Fibroblast of the conjunctiva (primary cell): ENCODE data around the gene TMEM178B.
"Not testable (repeated sequence)": the region's sequence is repeated elsewhere in the genome, so short reads cannot be mapped to it uniquely, and the experiment has no call there.

Experiments used
- DNase-seq: peaks from one replicate; pipeline ENCODE4 v3.0.0-alpha.2; 2010; ENCODE audit warnings: low read depth

TMEM178B gene

DNA sequence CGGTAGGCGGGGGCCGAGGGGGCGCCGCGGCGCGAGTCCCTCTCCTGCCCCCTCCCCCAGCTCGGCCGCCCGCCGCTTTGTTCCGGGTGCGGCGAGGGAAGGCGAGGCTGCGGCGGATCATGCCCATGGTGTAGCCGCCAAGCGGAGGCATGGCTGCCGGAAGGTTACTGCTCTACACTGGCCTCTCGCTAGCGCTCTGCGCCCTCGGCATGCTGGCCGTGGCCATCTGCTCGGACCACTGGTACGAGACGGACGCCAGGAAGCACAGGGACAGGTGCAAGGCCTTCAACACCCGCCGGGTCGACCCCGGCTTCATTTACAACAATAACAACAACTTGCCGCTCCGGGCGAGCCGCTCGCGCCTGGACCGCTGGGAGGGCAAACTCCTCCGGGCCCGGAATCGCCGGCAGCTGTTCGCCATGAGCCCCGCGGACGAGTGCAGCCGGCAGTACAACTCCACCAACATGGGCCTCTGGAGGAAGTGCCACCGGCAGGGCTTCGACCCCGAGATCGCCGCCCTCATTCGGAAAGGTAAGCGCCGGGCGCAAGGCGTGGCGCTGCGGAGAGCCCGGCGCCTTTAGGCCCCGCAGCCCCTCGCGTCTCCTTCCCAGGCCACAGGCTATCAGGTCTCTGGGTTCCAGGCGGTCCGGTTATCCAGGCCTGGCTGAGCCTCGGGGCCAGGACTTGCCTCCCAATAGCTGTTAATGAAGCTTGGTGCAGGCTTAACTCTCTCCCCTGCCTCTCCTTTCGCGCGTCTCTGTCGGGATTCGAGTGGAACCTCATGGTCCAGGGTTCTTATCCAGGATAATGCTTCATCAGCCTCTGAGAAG, 513 bp downstream of the TMEM178B start:
- no peak for DNase-seq

DNA sequence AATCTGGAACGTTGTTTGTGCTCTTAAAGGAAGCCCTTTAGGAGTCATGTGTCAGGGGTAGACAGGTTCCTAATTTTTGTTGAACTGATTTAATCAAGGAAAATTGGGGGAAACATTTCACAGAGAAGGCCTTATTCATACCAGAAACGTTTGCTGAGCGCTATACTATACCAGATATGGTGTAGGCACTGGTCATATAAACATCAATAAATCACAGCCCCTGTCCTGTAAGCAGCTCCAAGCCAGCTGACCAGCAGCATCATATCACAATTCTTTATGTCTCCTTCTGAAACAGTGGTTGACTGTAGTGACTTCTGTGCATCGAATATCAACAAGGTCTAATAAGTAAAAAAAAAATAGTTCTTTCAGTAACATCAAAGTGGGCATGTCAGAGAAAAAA, 1.1 kb downstream of the TMEM178B start:
- DNase-seq: no peak

DNA sequence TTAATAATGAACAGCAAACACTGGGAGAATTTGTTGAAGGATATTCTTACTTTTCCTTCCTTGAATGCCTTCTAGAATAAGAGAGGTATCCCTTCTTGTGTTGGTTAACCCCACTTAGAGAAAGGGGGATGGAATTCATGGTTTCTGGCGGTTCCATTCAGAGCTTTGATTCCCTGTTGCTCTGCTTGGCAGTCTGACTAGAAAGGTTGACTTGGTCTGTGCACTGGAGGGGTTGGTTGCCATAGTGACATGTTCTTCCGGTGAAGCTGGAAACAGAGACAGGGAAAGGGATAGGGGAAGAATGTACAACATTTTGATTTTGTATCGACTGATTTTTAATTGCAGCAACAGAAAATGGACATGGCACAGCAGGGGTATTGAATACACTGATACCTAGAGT, 2.5 kb downstream of the TMEM178B start:
- DNase-seq: no peak

DNA sequence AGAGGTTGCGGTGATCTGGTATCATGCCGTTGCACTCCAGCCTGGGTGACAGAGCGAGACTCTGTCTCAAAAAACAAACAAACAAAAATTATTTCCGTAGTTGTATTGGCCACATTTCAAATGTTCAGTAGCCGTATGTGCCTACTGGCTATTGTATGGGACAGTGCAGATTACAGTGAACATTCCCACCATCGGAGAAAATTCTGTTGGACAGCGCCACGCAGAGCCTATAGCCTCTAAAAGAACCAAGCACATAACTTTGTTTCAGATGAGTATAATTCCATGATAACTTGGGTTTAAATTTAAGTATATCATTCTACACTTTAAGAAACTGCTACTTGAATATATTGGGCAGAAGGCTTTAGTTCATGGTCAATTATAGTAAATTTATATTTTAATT, 5.4 kb downstream of the TMEM178B start:
- no peak for DNase-seq

DNA sequence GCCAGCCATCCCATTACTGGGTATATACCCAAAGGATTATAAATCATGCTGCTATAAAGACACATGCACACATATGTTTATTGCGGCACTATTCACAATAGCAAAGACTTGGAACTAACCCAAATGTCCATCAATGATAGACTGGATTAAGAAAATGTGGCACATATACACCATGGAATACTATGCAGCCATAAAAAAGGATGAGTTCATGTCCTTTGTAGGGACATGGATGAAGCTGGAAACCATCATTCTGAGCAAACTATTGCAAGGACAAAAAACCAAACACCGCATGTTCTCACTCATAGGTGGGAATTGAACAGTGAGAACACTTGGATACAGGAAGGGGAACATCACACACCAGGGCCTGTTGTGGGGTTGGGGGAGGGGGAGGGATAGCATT, 15.6 kb downstream of the TMEM178B start:
- not testable (repeated sequence) for DNase-seq

DNA sequence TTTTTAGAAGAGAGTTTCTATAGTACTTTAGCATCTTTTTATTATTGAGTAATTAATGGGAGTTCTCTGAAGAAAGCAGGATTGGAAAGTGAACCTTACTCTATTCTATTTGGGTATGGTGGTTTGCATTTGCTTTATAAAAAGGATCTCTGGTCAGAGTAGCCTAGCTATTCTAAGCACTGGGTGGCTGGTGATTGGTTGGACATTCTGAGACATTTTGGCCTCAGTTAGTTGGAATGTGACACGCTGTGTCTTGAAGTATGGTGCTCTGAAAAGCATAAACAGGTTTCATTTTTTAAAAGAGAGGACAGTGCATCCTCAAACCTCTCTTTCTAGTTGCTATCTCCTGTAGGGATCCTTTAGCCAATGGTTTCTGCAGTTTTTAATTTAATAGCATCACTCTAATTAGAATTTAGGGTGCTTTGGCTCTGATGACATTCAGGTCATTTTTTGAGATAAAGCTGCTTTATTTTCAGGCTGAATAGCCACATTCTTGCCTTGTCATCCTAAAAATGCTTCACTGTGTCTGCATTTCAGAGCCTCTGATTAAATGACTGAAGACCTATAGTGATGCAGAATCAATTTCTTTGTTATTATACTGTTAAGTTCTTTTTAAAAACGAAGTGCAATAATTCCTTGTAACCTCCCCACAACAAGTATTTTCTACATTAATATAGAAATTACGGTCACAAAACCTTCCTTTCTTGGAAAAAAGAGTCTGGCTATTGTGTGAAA, 20.6 kb downstream of the TMEM178B start:
- DNase-seq: no peak

DNA sequence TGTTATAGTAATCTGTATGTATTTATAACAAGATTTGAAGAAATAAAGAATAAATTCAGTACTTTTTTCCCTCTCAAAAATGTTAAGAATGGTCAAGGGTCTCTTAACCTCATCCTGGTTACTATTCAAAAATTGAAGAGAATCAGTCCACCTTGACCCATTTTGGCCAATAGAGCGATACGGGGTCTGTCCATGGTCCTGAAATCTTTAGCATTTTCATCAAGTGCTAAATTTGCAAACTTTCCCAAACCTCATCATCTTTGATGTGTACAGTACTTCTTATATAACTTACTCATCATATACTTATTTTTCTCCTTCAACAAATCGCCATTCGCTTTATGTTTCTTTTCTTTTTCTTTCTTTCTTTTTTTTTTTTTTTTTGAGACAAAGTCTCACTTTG, 23.6 kb downstream of the TMEM178B start:
- DNase-seq: no peak

DNA sequence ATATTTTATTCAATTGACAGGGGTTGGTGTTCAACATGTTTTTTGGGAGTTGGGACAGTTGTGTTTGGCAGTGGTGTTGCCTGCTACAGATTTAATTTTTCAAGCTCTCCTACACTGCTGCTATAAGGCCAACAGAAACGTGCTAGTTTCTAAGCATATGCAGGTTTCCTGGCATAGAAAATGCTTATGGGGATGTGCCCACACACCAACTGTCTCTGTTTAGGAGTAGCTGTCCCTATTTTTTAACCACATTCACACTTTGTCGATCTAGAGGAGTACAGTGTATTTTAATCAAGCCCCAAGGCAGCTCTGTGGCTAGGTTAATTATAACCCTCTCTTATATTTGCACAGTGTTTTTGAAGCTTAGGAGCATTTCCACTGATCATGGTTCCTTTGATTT, 28.6 kb downstream of the TMEM178B start:
- DNase-seq: no peak

DNA sequence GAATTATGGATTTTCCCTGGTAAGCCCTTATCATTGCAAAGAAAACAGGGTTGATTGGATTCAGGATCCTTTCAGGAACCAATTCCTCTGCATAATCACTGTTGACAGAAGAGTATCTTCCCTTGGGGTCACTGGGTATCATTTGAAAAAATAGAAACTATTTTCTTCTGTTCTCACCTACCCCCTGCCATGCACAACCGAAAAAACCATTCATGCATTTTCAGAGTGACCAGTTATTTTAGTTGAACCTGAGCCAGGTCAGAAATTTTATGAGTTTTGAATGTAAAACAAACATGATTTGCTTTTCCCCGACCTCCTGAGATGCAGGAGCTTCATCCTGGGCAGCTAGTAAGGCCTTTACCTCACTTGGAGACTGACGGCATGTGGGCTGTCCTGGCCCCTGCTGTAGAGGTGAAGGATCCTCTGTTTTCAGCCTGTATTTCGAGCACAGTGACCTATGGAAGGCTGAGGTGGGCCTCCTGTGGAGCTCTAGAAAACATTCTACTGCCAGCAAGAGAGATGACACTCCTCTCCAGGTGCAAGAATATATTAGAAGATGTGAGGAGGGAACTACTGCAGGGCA, 30.1 kb downstream of the TMEM178B start:
- DNase-seq: no peak

DNA sequence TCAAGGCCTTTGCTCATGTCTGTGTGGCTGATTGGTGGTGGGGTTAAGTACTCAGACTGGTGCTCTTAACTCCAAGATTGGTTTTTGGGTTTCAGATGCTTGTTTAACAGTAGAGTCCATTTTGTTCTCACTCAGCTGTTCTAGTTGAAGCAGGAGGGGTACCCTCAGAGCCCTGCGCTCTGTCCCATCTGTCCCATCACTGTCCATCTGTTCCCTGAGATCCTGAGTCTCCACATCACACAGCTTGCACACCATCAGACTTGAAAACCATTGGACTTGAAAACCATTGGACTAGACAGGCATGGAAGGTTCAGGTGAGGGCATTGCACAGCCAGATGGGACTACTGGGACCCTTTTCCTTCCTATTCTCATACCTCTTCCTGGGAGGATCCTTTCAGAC, 39.3 kb downstream of the TMEM178B start:
- DNase-seq: no peak

DNA sequence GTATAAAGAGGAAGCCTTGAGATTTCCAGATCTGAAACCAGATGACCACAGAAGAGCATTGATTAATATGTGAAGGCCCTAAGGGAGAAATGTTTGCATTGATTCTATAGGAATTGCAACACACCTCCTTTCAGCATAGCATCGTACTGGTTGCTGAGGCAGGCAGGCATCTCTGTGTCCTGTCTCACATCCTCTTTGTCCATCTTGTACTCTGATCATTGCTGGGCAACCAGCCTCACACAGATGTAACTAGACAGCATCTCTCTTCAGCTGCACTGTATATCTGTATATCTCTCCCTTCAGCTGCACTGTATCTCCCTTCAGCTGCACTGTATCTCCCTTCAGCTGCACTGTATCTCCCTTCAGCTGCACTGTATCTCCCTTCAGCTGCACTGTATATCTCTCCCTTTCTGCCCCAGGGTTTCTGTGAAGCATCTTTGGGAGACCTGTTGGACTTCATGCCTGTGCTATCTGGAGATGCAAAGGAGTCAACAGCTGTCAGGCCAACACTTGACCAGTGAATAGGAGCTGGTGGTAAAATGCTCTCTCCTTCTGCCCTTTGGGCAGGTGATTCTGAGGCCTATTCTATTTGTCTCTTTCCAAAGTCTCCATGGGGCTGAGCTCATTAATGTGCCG, 40.3 kb downstream of the TMEM178B start:
- no peak for DNase-seq

DNA sequence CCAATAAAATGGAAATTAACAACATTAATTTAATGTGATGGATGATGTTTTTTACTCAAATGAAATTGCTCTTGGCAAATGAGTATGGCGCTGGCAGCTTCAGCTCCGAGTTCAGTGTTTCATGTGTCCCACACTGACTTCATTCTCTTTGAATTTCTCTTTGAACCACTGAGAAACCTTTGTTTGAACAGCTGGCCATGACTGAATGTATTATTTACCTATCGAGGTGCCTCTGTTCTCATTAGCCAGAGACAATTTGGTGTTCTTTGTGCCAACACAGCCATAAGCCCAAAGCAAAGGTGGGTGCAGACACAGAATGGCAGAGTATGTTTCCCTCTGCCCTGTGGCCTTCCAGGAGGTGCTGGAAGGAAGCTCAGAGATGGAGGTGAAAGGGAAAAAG, 42.1 kb downstream of the TMEM178B start:
- DNase-seq: no peak

DNA sequence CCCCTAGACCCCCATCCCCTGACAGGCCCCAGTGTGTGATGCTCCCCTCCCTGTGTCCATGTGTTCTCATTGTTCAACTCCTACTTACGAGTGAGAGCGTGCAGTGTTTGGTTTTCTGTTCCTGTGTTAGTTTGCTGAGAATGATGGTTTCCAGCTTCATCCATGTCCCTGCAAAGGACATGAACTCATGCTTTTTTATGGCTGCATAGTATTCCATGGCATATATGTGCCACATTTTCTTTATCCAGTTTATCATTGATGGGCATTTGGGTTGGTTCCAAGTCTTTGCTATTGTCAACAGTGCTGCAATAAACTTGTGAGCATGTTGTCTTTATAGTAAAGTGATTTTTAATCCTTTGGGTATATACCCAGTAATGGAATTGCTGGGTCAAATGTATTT, 42.8 kb downstream of the TMEM178B start:
- not testable (repeated sequence) for DNase-seq

DNA sequence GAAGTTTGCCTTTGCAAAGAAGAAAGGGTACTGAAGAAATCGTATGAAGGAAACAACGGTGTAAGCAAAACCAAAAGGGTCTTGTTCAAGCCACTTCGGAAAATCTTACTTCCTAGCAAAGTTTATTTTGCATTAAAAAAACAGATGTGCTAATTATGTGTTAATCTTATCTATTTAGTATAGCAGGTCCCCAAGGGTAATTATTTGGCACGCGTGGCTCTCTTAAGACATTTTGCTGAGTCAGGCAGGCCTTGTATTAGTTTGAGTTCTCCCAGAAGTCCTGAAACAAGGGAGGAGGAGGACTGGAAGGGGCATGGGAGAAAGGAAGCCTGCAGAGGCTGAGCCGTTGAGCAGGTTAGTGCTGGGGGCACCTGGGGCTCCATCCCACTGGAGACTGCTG, 44.9 kb downstream of the TMEM178B start:
- no peak for DNase-seq

DNA sequence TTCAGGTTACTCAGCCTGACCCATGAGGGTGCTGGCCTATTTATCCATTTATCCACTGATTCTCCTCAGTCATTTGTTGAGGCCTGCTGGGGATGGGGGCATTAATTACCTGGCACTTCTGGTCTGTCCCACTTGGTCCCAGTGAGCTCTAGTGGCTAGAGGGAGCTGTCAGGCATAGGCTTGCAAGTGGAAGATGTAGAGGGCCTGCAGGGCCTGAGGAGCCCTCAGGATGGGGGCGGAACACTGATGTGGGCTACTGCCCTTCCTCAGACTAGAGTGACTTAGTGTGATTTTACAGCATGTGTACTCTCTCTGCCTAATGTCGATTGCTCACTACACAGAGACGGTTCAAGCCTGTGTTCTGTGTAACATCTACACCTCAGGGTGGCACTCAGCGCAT, 45.3 kb downstream of the TMEM178B start:
- DNase-seq: no peak

DNA sequence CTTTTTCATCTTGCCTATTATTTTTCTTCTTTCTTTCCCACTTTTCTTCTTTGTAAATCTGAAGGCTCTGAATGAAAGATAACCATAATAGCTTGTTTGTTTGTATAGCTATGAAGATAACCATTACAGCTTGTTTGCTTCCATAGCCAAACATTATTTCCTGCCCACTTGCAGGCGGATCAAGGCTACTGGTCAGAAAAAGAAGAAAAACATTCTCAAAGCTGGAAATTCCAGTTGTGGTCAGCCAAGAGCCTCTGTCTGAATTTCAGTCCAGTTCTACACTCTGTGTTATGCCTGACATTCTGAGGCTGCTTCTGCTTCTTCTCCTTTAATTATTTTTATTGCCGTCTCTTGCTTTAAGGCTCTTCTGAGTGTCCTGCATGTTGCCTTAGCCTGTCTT, 48.9 kb downstream of the TMEM178B start:
- no peak for DNase-seq

DNA sequence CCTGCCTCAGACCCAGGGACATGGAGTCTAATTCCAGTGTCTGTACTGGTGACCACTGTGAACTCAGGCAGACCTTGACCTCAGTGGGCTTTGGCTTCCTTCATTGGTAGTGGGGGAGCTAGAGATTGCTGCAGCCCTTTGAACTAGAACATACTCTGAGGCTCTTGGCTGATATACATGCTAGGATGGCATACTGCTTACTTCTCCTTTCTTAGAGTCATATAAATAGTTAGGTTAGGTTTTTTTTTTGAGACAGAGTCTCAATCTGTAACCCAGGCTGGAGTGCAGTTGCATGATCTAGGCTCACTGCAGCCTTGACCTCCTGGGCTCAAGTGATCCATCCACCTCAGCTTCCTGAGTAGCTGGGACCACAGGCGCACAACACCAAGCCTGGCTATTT, 49.7 kb downstream of the TMEM178B start:
- DNase-seq: no peak

DNA sequence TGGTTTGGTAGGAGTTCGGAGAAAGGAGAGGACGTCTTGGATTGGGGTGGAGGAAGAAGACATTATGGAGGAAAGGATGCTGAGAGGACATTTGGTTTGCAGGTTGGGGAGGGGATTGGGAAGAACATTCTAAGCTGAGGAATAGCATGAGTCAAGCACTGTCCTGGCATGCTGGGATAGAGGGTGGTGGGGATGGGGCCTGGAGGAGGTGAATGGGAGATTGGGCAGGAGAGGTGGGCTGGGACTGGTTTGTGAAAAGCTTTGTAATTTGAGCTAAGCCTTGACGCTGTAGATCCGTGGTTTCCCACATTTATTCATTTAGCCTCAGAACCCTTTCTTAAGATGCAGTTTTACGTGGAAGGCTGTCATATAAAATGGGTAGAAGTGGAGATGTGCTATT, 52.2 kb downstream of the TMEM178B start:
- no peak for DNase-seq

DNA sequence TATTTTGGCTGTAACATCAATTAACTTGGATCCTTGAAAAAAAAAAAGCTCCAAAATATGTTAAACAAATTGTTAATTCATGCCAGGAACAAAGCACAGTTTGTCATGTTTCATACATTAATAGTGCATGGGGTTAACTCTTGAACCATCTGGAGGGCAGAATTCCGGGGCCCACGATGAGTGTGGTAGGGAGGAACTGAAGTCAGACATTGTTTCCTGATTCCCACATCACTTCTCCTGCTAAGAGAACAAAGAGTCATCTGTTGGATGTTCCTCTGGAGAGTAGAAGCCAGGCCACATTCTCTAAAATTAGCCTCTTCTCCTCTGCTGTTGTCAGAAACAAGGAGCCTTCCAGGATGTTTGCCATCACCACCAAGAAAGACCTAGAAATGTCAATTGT, 54.6 kb downstream of the TMEM178B start:
- DNase-seq: no peak

DNA sequence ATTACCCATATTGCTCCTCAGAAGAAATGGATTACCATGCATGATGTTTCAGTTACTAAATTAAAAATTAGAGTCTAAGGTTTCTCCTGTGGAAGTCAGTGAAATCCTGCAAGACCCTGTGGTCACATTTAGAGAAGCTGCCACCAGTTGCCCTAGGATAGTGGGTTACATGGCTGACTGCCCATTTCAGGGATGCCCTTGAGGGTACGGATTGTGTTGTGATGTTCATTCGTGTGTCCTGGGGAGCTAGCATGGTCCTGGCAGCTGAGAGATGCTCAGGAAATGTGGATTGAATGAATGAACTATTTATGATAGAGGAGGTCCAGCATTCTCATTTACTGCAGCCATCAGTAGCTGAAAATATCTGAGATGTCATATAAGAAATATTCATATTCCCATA, 55.1 kb downstream of the TMEM178B start:
- DNase-seq: no peak

DNA sequence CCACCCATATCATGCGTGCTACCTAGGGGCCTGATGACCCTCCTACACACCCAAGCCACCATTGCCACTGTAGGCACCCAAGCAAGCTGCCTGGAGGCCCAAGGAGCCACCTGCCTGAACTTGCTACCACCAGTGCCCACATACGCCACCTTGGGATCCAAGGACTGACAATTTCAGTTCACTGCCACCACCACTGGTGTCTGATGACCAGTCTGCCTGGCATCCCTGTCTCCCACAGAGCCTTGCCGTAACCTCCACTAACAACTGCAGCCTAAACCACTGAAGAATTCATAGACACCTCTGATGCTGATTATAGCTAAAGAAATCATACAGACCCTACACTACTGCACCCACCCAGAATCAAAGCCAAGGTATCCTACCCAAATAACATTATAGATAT, 58.8 kb downstream of the TMEM178B start:
- DNase-seq: no peak

DNA sequence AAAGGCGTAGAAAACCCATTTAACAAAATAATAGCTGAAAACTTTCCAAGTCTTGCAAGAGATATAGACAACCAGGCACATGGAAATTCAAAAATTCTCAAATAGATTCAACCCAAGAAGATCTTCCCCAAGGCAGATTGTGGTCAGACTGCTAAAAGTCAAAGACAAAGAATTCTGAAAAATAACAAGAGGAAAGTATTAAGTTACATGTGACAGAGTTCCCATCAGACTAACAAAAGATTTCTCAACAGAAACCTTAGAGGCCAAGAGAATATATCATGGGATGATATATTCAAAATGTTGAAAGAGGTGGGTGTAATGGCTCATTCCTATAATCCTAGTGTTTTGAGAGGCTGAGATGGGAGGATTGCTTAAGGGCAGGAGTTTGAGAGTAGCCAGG, 59.8 kb downstream of the TMEM178B start:
- DNase-seq: no peak

DNA sequence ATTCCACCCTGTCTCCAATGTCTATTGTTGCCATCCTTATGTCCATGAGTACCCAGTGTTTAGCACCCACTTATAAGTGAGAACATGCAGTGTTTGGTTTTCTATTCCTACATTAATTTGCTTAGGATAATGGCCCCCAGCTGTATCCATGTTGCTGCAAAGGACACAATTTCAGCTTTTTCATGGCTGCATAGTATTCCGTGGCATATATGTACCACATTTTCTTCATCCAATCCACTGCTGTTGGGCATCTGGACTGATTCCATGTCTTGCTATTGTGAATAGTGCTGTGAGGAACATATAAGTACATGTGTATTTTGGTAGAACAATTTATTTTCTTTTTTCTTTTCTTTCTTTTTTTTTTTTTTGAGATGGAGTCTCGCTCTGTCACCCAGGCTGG, 68.2 kb downstream of the TMEM178B start:
- DNase-seq: no peak
